ENCODE data around the gene FBXW4.

Gene FBXW4

GRCh38 chr10:101570428-101571270, 124.3 kb downstream of the FBXW4 start:
- Histone ChIP-seq H3K9ac (ENCODE audit: low read depth in 1 of 2, low read length in 2 of 2) (peak overlapping the region; percentile 37 to 43), H3K36me3 (ENCODE audit: control insufficient read depth in 1 of 2, insufficient read depth in 2 of 2, low read length in 2 of 2) (no peaks in the 10 kb centered on the region), H3K9me3 (ENCODE audit: control insufficient read depth in 1 of 2, low read length in 2 of 2) (peaks cover 9 to 10% of the 10 kb centered on the region in 2 donors), H3K27me3 (ENCODE audit: control insufficient read depth in 1 of 2, insufficient read depth in 2 of 2, low read length in 2 of 2) (peaks cover 40 to 53% of the 10 kb centered on the region in 2 donors), H3K4me3 (ENCODE audit: low read depth in 1 of 2, low read length in 2 of 2) (peak overlapping the region; percentile 63 to 83), H3K27ac (ENCODE audit: low read depth, low read length) (no peak overlapping the region), H3K4me1 (ENCODE audit: control insufficient read depth in 1 of 2, insufficient read depth in 2 of 2, low read length in 2 of 2) (peaks cover 12 to 24% of the 10 kb centered on the region in 2 donors)

- peaks cover 48 to 61% of the 10 kb centered on the region in 2 donors for H3K27me3 ChIP-seq (ENCODE audit: control insufficient read depth in 1 of 2, insufficient read depth in 2 of 2, low read length in 2 of 2)
- H3K36me3 ChIP-seq (ENCODE audit: control insufficient read depth in 1 of 2, insufficient read depth in 2 of 2, low read length in 2 of 2): no peaks in the 10 kb centered on the region
- peak overlapping the region; percentile 79 to 83 for H3K4me3 ChIP-seq (ENCODE audit: low read depth in 1 of 2, low read length in 2 of 2)
- H3K9me3 ChIP-seq (ENCODE audit: control insufficient read depth in 1 of 2, low read length in 2 of 2): peaks cover 9 to 10% of the 10 kb centered on the region in 2 donors
- H3K9ac ChIP-seq (ENCODE audit: low read depth in 1 of 2, low read length in 2 of 2): no peak overlapping the region
- H3K4me1 ChIP-seq (ENCODE audit: control insufficient read depth in 1 of 2, insufficient read depth in 2 of 2, low read length in 2 of 2): peaks cover 12 to 24% of the 10 kb centered on the region in 2 donors
- no peak overlapping the region for H3K27ac ChIP-seq (ENCODE audit: low read depth, low read length)
Observed at GRCh38 chr10:101569622-101570427, 125.1 kb downstream of the FBXW4 start.

DNA sequence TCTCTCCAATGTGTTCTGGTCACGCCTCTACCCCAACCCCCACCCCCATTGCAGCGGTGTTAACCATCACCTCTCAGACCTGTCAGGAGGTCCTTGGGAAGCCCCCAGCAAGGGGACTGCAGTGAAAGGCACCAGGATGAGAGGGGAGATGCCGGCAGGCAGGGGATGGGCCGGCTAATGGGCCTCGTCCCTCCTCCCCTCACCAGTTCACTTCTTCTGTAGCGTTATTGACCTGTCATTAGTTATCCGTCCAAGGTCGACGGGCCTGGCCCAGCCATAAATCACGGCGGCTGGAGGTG, 125.7 kb downstream of the FBXW4 start:
- Histone ChIP-seq H3K9ac (ENCODE audit: low read depth in 1 of 2, low read length in 2 of 2) (no peak overlapping the region), H3K27me3 (ENCODE audit: control insufficient read depth in 1 of 2, insufficient read depth in 2 of 2, low read length in 2 of 2) (peaks cover 50 to 62% of the 10 kb centered on the region in 2 donors), H3K27ac (ENCODE audit: low read depth, low read length) (no peak overlapping the region), H3K4me3 (ENCODE audit: low read depth in 1 of 2, low read length in 2 of 2) (peak overlapping the region in 1 of 2 donors; percentile 79), H3K4me1 (ENCODE audit: control insufficient read depth in 1 of 2, insufficient read depth in 2 of 2, low read length in 2 of 2) (peaks cover 12 to 24% of the 10 kb centered on the region in 2 donors), H3K36me3 (ENCODE audit: control insufficient read depth in 1 of 2, insufficient read depth in 2 of 2, low read length in 2 of 2) (no peaks in the 10 kb centered on the region), H3K9me3 (ENCODE audit: control insufficient read depth in 1 of 2, low read length in 2 of 2) (peaks cover 9 to 10% of the 10 kb centered on the region in 2 donors)

GRCh38 chr10:101568054-101568745, 126.8 kb downstream of the FBXW4 start:
- Histone ChIP-seq H3K36me3 (ENCODE audit: control insufficient read depth in 1 of 2, insufficient read depth in 2 of 2, low read length in 2 of 2) (no peaks in the 10 kb centered on the region), H3K9me3 (ENCODE audit: control insufficient read depth in 1 of 2, low read length in 2 of 2) (peaks cover 7 to 8% of the 10 kb centered on the region in 2 donors), H3K4me1 (ENCODE audit: control insufficient read depth in 1 of 2, insufficient read depth in 2 of 2, low read length in 2 of 2) (peaks cover 12 to 24% of the 10 kb centered on the region in 2 donors), H3K27me3 (ENCODE audit: control insufficient read depth in 1 of 2, insufficient read depth in 2 of 2, low read length in 2 of 2) (peaks cover 53 to 65% of the 10 kb centered on the region in 2 donors), H3K9ac (ENCODE audit: low read depth in 1 of 2, low read length in 2 of 2) (no peak overlapping the region), H3K27ac (ENCODE audit: low read depth, low read length) (no peak overlapping the region), H3K4me3 (ENCODE audit: low read depth in 1 of 2, low read length in 2 of 2) (no peak overlapping the region)

- Histone ChIP-seq H3K9ac (ENCODE audit: low read depth in 1 of 2, low read length in 2 of 2) (no peak overlapping the region), H3K9me3 (ENCODE audit: control insufficient read depth in 1 of 2, low read length in 2 of 2) (no peaks in the 10 kb centered on the region), H3K27ac (ENCODE audit: low read depth, low read length) (no peak overlapping the region), H3K27me3 (ENCODE audit: control insufficient read depth in 1 of 2, insufficient read depth in 2 of 2, low read length in 2 of 2) (peaks cover 53 to 69% of the 10 kb centered on the region in 2 donors), H3K4me1 (ENCODE audit: control insufficient read depth in 1 of 2, insufficient read depth in 2 of 2, low read length in 2 of 2) (peaks cover 12 to 24% of the 10 kb centered on the region in 2 donors), H3K36me3 (ENCODE audit: control insufficient read depth in 1 of 2, insufficient read depth in 2 of 2, low read length in 2 of 2) (no peaks in the 10 kb centered on the region), H3K4me3 (ENCODE audit: low read depth in 1 of 2, low read length in 2 of 2) (no peak overlapping the region)
Observed at GRCh38 chr10:101567165-101568006, 127.6 kb downstream of the FBXW4 start.

DNA sequence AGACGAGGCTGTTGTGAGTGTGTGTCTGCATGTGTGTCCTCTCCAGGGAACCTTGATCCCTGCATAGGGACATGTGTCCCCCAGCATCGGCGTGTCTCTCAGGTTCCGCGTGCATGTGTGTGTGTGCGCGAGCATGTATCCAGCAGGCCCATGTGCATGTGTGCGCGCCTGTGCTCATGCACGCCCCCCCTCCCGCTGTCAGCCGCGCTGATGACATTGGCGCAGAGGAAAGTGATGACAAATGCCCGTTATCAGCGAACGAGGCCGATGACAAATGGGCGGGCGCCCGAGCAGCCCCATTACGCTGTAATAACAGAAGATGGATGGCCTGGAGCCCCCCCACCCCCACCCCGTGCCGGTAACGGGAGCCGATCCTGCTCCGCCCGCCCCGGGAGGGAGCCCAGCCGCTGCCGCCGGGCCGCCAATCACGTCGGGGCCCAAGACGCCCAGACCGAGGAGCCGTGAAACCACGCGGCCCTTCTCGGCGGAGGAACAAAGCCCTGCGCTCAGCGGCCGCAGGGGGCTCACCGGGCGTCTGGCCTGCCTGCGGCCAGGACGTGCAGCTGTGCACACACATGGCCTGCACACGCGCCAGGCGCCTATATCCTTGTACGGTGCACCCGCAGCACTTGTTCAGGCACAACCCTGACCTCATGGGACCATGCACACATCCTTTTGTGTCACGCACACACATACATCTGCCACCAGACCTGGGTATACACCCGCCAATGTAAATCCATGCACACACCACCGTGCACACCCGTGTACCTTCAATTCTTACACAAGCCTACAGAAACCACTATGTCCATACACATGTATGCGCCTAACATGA, 128.4 kb downstream of the FBXW4 start:
- Histone ChIP-seq H3K27me3 (ENCODE audit: control insufficient read depth in 1 of 2, insufficient read depth in 2 of 2, low read length in 2 of 2) (peaks cover 55 to 69% of the 10 kb centered on the region in 2 donors), H3K4me1 (ENCODE audit: control insufficient read depth in 1 of 2, insufficient read depth in 2 of 2, low read length in 2 of 2) (peaks cover 12 to 24% of the 10 kb centered on the region in 2 donors), H3K36me3 (ENCODE audit: control insufficient read depth in 1 of 2, insufficient read depth in 2 of 2, low read length in 2 of 2) (no peaks in the 10 kb centered on the region), H3K9ac (ENCODE audit: low read depth in 1 of 2, low read length in 2 of 2) (no peak overlapping the region), H3K27ac (ENCODE audit: low read depth, low read length) (no peak overlapping the region), H3K9me3 (ENCODE audit: control insufficient read depth in 1 of 2, low read length in 2 of 2) (no peaks in the 10 kb centered on the region), H3K4me3 (ENCODE audit: low read depth in 1 of 2, low read length in 2 of 2) (peak overlapping the region in 1 of 2 donors; percentile 3)

- Histone ChIP-seq H3K4me3 (ENCODE audit: low read depth in 1 of 2, low read length in 2 of 2) (peak overlapping the region in 1 of 2 donors; percentile 3), H3K4me1 (ENCODE audit: control insufficient read depth in 1 of 2, insufficient read depth in 2 of 2, low read length in 2 of 2) (peaks cover 12 to 24% of the 10 kb centered on the region in 2 donors), H3K36me3 (ENCODE audit: control insufficient read depth in 1 of 2, insufficient read depth in 2 of 2, low read length in 2 of 2) (no peaks in the 10 kb centered on the region), H3K27ac (ENCODE audit: low read depth, low read length) (no peak overlapping the region), H3K27me3 (ENCODE audit: control insufficient read depth in 1 of 2, insufficient read depth in 2 of 2, low read length in 2 of 2) (peaks cover 57 to 63% of the 10 kb centered on the region in 2 donors), H3K9me3 (ENCODE audit: control insufficient read depth in 1 of 2, low read length in 2 of 2) (no peaks in the 10 kb centered on the region), H3K9ac (ENCODE audit: low read depth in 1 of 2, low read length in 2 of 2) (no peak overlapping the region)
Observed at GRCh38 chr10:101565936-101566332, 129.0 kb downstream of the FBXW4 start.

DNA sequence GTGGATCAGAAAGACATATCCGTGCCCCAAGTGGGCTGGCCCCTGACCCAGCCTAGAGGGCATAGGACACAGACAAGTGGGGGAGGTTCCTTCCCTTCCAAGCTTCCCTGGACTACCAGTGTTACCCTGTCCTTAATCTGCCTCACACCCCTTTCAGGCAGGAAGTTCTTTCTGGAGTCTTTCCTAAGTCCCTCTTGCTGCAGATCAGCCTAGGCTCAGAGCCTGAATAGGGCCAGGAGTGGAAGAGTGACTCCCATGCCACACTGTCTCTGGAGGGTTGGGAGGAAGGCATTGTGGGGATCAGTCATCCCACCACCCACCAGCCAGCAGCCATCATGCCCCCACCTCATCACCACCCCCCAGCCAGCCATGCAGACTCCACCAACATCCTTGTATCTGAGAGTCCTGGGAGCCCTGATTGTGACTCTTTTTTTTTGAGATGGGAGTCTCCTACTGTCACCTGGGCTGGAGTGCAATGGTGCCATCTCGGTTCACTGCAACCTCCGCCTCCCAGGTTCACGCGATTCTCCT, 129.5 kb downstream of the FBXW4 start:
- Histone ChIP-seq H3K27ac (ENCODE audit: low read depth, low read length) (no peak overlapping the region), H3K4me1 (ENCODE audit: control insufficient read depth in 1 of 2, insufficient read depth in 2 of 2, low read length in 2 of 2) (peaks cover 7 to 19% of the 10 kb centered on the region in 2 donors), H3K27me3 (ENCODE audit: control insufficient read depth in 1 of 2, insufficient read depth in 2 of 2, low read length in 2 of 2) (peaks cover 57 to 59% of the 10 kb centered on the region in 2 donors), H3K9ac (ENCODE audit: low read depth in 1 of 2, low read length in 2 of 2) (no peak overlapping the region), H3K9me3 (ENCODE audit: control insufficient read depth in 1 of 2, low read length in 2 of 2) (no peaks in the 10 kb centered on the region), H3K36me3 (ENCODE audit: control insufficient read depth in 1 of 2, insufficient read depth in 2 of 2, low read length in 2 of 2) (no peaks in the 10 kb centered on the region), H3K4me3 (ENCODE audit: low read depth in 1 of 2, low read length in 2 of 2) (no peak overlapping the region)

Measured in duodenal mucosa (tissue), 2 donors.